K562 (cell line): ENCODE data around the gene GLIS2. TPM values are rescaled to one million over a fixed set of nuclear protein-coding genes. Genes with fewer than 3 reads are reported as not detected.

ENCODE experiments used
- CBFA2T3 ChIP-seq: fragments of 450-650 bp; IDR thresholded peaks from 2 replicates; pipeline ENCODE4 v1.6.1; 2017
- CBX5 ChIP-seq: IDR thresholded peaks from 2 replicates; pipeline ENCODE4 v1.6.1; 2014; ENCODE audit warnings: low read depth, borderline replicate concordance
- HMG20A ChIP-seq: fragments of 450-650 bp; formaldehyde crosslinking; conservative IDR thresholded peaks from 2 replicates; pipeline ENCODE4 v1.4.0; 2020; ENCODE audit warnings: mild to moderate bottlenecking, mixed read lengths
- IRF9 ChIP-seq: fragments of 450-650 bp; IDR thresholded peaks from 2 replicates; pipeline ENCODE4 v1.6.1; 2016; ENCODE audit warnings: missing biosample characterization, missing genetic modification characterization
- L3MBTL2 ChIP-seq: fragments of 450-650 bp; IDR thresholded peaks from 2 replicates; pipeline ENCODE4 v1.6.1; 2016; ENCODE audit warnings: mild to moderate bottlenecking, moderate library complexity
- MBD2 ChIP-seq: sonication (generic); IDR thresholded peaks from 2 replicates; pipeline ENCODE4 v1.6.1; 2016; ENCODE audit warnings: low read depth, borderline replicate concordance
- MLX ChIP-seq, 2 experiments: fragments of 450-650 bp in 1 of 2; sonication (generic) in 1 of 2; formaldehyde crosslinking; conservative IDR thresholded peaks; 2 replicates each; pipeline versions ENCODE4 v1.4.0 to v1.8.1; 2020 to 2022; ENCODE audit warnings: mild to moderate bottlenecking in 1 of 2, missing genetic modification reagents in 1 of 2
- RAD21 ChIP-seq, 2 experiments: fragments of 250-450 bp in 1 of 2; fragments of 450-650 bp in 1 of 2; sonication (Bioruptor Pico) in 1 of 2; formaldehyde crosslinking in 1 of 2; IDR thresholded peaks in 1 of 2; conservative IDR thresholded peaks in 1 of 2; 2 replicates each; pipeline versions ENCODE4 v1.4.0 to v1.8.0; 2020 to 2022; ENCODE audit warnings: mild to moderate bottlenecking in 2 of 2, moderate library complexity in 1 of 2
- REST ChIP-seq, 2 experiments: fragments of 450-650 bp; formaldehyde crosslinking in 1 of 2; IDR thresholded peaks; 2 replicates each; pipeline versions ENCODE4 v1.4.0 to v1.6.1; 2014 to 2020; ENCODE audit warnings: mild to moderate bottlenecking in 2 of 2, borderline replicate concordance in 1 of 2, low read depth in 1 of 2
- TAF1 ChIP-seq: IDR thresholded peaks from 2 replicates; pipeline ENCODE4 v1.6.1; 2011; ENCODE audit warnings: mild to moderate bottlenecking, low read length, moderate library complexity; ENCODE audit not compliant: insufficient read depth, control insufficient read depth, severe bottlenecking; ENCODE audit errors: extremely low read depth
- TAF7 ChIP-seq: fragments of 450-650 bp; IDR thresholded peaks from 2 replicates; pipeline ENCODE4 v1.6.1; 2016; ENCODE audit warnings: missing genetic modification characterization, missing compliant biosample characterization
- TBL1XR1 ChIP-seq, 2 experiments: IDR thresholded peaks; 2 replicates each; pipeline ENCODE4 v1.6.1; 2012; ENCODE audit warnings: improper control_type of control experiment in 2 of 2, low read length in 2 of 2, mild to moderate bottlenecking in 1 of 2
- ZFP91 ChIP-seq: sonication (generic); formaldehyde crosslinking; IDR thresholded peaks from 2 replicates; pipeline ENCODE4 v1.8.0; 2022; ENCODE audit warnings: mild to moderate bottlenecking, missing genetic modification reagents
- ZZZ3 ChIP-seq: fragments of 450-650 bp; IDR thresholded peaks from 2 replicates; pipeline ENCODE4 v1.6.1; 2016; ENCODE audit warnings: antibody characterized with exemption, mild to moderate bottlenecking, moderate library complexity
- polyA plus RNA-seq, 8 experiments: library from polyadenylated mRNA; depleted of rRNA in 4 of 8; stranded (reverse) in 5 of 8; unstranded in 3 of 8; fragments of >200 nt; fragmentation: Nextera tagmentation in 2 of 8; fragmentation: Illumina TruSeq in 1 of 8; extraction: Ambion mirVana in 2 of 8; extraction: Trizol in 1 of 8; gene quantifications; 2 replicates each; pipeline versions ENCODE4 v1.2.1 to v1.2.3, GENCODE V29; 2011 to 2014; ENCODE audit warnings: inconsistent platforms in 1 of 8, missing spikeins in 1 of 8
- total RNA-seq, 7 experiments: library from RNA; depleted of rRNA in 6 of 7; stranded (reverse); fragments of >200 nt in 6 of 7; fragmentation: Illumina TruSeq in 2 of 7; extraction: Trizol in 2 of 7; gene quantifications; 2 replicates each; pipeline versions ENCODE4 v1.2.1 to v1.2.3, GENCODE V29; 2011 to 2021; ENCODE audit warnings: low replicate concordance in 1 of 7

GLIS2 gene
- total and polyA plus RNA-seq, 9 of the 15 experiments (the other 6 are each of a cell fraction or from before 2014, with no cell fraction given), result 0.10 to 9.0 (median 0.57) TPM

- TF ChIP-seq MLX (CRISPR knock-in tag; conservative IDR thresholded peaks at IDR 0.05), result no peak
- no peak for TF ChIP-seq ZFP91 (CRISPR knock-in tag)
- no peak for TF ChIP-seq REST (IDR thresholded peaks at IDR 0.05; ENCODE audit: borderline replicate concordance)
- TF ChIP-seq REST (CRISPR knock-in tag; IDR thresholded peaks at IDR 0.05; ENCODE audit: low read depth), result no peak
- TF ChIP-seq IRF9, result no peak
- TF ChIP-seq TAF7 (tag), result no peak
- no peak for TF ChIP-seq RAD21 (CRISPR knock-in tag; conservative IDR thresholded peaks at IDR 0.05 in 1 of 2, IDR thresholded peaks at IDR 0.05 in 1 of 2)
- no peak for TF ChIP-seq TBL1XR1 (IDR thresholded peaks at IDR 0.05; ENCODE audit: low read length in 2 of 2)
- TF ChIP-seq HMG20A (CRISPR knock-in tag), result no peak
- peak; percentile 81 for TF ChIP-seq CBFA2T3
- no peak for TF ChIP-seq TAF1
- no peak for TF ChIP-seq ZZZ3
- TF ChIP-seq L3MBTL2, result peak; percentile 46
- no peak for TF ChIP-seq MBD2
- no peak for TF ChIP-seq CBX5
Measured at GRCh38 chr16:4347765-4348509, 32.1 kb downstream of the GLIS2 start (continued).
